ENCODE measurements around the gene SUGCT. TPM values are rescaled to one million over a fixed set of nuclear protein-coding genes. Genes with fewer than 3 reads are reported as not detected.

The SUGCT gene
- polyA plus RNA-seq, 1 of the 3 experiments (the other 2 are of a cell fraction) = 53.7 TPM

DNA sequence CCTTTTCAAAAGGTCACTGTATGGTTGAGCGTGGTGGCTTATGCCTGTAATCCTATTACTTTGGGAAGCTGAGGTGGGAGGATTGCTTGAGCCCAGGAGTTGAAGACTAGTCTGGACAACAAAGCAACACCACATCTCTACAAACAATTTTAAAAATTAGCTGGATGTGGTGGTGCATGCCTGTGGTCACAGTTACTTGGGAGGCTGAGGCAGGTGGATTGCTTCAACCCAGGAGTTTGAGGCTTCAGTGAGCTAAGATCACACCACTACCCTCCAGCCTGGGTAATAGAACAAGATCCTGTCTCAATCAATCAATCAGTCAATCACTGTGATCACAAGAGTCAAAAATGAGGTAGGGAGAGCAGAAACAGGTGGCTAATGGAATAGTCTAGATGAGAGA lies 97.0 kb downstream of the SUGCT start:
- POLR2A ChIA-PET = no interaction called here

DNA sequence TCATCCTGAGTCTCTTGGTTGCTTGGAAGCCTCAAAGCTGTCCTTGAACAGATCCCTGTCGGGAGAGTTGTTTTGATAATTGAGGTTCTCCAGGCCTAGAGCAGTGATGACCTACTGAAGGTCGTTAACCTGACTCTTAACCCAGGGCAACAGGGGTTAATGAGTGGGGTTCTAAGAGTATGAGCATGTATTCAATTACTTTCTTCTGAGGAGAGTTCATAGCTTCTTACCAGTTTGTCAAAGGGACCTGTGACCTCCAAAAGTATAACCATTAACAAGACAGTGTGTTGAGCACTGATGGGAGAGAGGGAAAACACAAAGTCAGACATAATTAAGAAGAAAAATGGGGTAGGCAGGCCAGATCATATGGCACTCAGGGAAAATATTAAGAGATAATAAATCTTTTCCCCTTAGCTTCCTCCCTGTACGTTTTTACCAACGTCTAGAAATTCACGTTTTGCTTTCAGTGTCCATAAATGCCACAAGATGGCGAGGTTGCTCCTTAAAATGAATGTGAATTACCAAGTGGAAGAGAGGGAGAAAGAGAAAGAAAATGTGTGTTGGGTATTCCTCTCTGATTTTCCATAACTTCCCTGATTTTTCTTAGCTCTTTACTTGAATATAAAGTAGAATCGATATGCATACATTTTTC lies 97.6 kb downstream of the SUGCT start:
- POLR2A ChIA-PET = no interaction called here
- peak overlapping the region; percentile 15; the same call in 1 of the 2 replicates for H3K9ac ChIP-seq

More for the DNA sequence above, 97.0 kb downstream of the SUGCT start:
- TF ChIP-seq EP300 (IDR thresholded peaks at IDR 0.05; ENCODE audit: borderline replicate concordance in 1 of 2, low read depth in 1 of 2, low read length in 1 of 2) = no peak
- TF ChIP-seq, protein P1, sequence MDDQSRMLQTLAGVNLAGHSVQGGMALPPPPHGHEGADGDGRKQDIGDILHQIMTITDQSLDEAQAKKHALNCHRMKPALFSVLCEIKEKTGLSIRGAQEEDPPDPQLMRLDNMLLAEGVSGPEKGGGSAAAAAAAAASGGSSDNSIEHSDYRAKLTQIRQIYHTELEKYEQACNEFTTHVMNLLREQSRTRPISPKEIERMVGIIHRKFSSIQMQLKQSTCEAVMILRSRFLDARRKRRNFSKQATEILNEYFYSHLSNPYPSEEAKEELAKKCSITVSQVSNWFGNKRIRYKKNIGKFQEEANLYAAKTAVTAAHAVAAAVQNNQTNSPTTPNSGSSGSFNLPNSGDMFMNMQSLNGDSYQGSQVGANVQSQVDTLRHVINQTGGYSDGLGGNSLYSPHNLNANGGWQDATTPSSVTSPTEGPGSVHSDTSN (IDR thresholded peaks at IDR 0.05) = peak; percentile 20; the same call in 1 of the 2 replicates
- H3K9ac ChIP-seq = no peak overlapping the region
- no peaks in the 10 kb centered on the region for H4K20me1 ChIP-seq (ENCODE audit: insufficient read depth)
- H2AFZ ChIP-seq (ENCODE audit: low read depth) = no peak overlapping the region; the same call in 1 of the 2 replicates
- H3K4me1 ChIP-seq (ENCODE audit: control insufficient read depth in 1 of 2, insufficient read depth in 2 of 2, low read depth in 1 of 2, low read length in 1 of 2) = peaks cover 0 to 4% of the 10 kb centered on the region in 2 experiments; a peak in 1 of 4 replicates
- WGBS (ENCODE audit: low lambda C conversion rate) = 83% methylated on average over 1 of the region's 1 CpG
- H3K27ac ChIP-seq (ENCODE audit: low read depth in 2 of 2, low read length in 1 of 2) = peak overlapping the region; percentile 59 to 85
- H3K4me3 ChIP-seq (ENCODE audit: low read depth in 2 of 2, low read length in 1 of 2) = no peak overlapping the region
- H3K36me3 ChIP-seq (replicated peaks in 1 of 2; ENCODE audit: control insufficient read depth in 1 of 2, insufficient read depth in 2 of 2, low read length in 1 of 2) = no peaks in the 10 kb centered on the region
- CTCF ChIA-PET = interaction anchor here (0.6 to 4.2 kb wide), 95 partner anchors 9 to 1804 kb away, joined by 3 to 86 read pairs (median 4); partner anchors contain the start of genes INHBA, MPLKIP and SUGCT
- H3K4me2 ChIP-seq = no peak overlapping the region
- H3K79me2 ChIP-seq (ENCODE audit: insufficient read depth) = no peaks in the 10 kb centered on the region
- H3K9me2 ChIP-seq = no peaks in the 10 kb centered on the region
- DNase-seq = no peak
- no peaks in the 10 kb centered on the region for H3K27me3 ChIP-seq (ENCODE audit: insufficient read depth)
- H3K9me3 ChIP-seq = no peaks in the 10 kb centered on the region
- no peaks in the 10 kb centered on the region for H3F3A ChIP-seq (replicated peaks; ENCODE audit: insufficient read depth)

More for the DNA sequence above, 97.6 kb downstream of the SUGCT start:
- 17% methylated on average over 7 of the region's 7 CpGs for WGBS (ENCODE audit: low lambda C conversion rate)
- CTCF ChIA-PET = interaction anchor here (0.5 to 4.2 kb wide), 108 partner anchors 9 to 1804 kb away, joined by 3 to 86 read pairs (median 4); partner anchors contain the start of genes INHBA, MPLKIP and SUGCT
- Histone ChIP-seq H3K36me3 (replicated peaks in 1 of 2; ENCODE audit: control insufficient read depth in 1 of 2, insufficient read depth in 2 of 2, low read length in 1 of 2) (no peaks in the 10 kb centered on the region), H2AFZ (ENCODE audit: low read depth) (peak overlapping the region; percentile 70), H3K79me2 (ENCODE audit: insufficient read depth) (no peaks in the 10 kb centered on the region), H3K4me2 (no peak overlapping the region), H3F3A (replicated peaks; ENCODE audit: insufficient read depth) (no peaks in the 10 kb centered on the region), H3K4me1 (ENCODE audit: control insufficient read depth in 1 of 2, insufficient read depth in 2 of 2, low read depth in 1 of 2, low read length in 1 of 2) (peaks cover 0 to 4% of the 10 kb centered on the region in 2 experiments; a peak in 1 of 4 replicates), H3K9me3 (no peaks in the 10 kb centered on the region), H3K4me3 (ENCODE audit: low read depth in 2 of 2, low read length in 1 of 2) (no peak overlapping the region), H4K20me1 (ENCODE audit: insufficient read depth) (no peaks in the 10 kb centered on the region), H3K9me2 (no peaks in the 10 kb centered on the region), H3K27me3 (ENCODE audit: insufficient read depth) (no peaks in the 10 kb centered on the region), H3K27ac (ENCODE audit: low read depth in 2 of 2, low read length in 1 of 2) (peak overlapping the region; percentile 59 to 85)
- DNase-seq = peak; percentile 57
- TF ChIP-seq, protein P2, sequence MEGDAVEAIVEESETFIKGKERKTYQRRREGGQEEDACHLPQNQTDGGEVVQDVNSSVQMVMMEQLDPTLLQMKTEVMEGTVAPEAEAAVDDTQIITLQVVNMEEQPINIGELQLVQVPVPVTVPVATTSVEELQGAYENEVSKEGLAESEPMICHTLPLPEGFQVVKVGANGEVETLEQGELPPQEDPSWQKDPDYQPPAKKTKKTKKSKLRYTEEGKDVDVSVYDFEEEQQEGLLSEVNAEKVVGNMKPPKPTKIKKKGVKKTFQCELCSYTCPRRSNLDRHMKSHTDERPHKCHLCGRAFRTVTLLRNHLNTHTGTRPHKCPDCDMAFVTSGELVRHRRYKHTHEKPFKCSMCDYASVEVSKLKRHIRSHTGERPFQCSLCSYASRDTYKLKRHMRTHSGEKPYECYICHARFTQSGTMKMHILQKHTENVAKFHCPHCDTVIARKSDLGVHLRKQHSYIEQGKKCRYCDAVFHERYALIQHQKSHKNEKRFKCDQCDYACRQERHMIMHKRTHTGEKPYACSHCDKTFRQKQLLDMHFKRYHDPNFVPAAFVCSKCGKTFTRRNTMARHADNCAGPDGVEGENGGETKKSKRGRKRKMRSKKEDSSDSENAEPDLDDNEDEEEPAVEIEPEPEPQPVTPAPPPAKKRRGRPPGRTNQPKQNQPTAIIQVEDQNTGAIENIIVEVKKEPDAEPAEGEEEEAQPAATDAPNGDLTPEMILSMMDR (IDR thresholded peaks at IDR 0.05) = peak; percentile 97
- TF ChIP-seq, protein P3, sequence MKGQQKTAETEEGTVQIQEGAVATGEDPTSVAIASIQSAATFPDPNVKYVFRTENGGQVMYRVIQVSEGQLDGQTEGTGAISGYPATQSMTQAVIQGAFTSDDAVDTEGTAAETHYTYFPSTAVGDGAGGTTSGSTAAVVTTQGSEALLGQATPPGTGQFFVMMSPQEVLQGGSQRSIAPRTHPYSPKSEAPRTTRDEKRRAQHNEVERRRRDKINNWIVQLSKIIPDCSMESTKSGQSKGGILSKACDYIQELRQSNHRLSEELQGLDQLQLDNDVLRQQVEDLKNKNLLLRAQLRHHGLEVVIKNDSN (IDR thresholded peaks at IDR 0.05; ENCODE audit: borderline replicate concordance, low read depth) = no peak
- TF ChIP-seq GABPA (IDR thresholded peaks at IDR 0.05; ENCODE audit: low read depth) (no peak), POLR2AphosphoS5 (IDR thresholded peaks at IDR 0.05; ENCODE audit: low read depth, low read length) (no peak; the same call in 1 of the 2 replicates), MXI1 (IDR thresholded peaks at IDR 0.05; ENCODE audit: low read depth, low read length) (no peak), FOXM1 (IDR thresholded peaks at IDR 0.05; ENCODE audit: low read depth) (peak; percentile 35; the same call in 1 of the 2 replicates), SMC3 (IDR thresholded peaks at IDR 0.05; ENCODE audit: low read depth, low read length) (peak; percentile 90), FOXJ3 (CRISPR knock-in tag; IDR thresholded peaks at IDR 0.05) (no peak), RAD21 (IDR thresholded peaks at IDR 0.05; ENCODE audit: low read length) (peak; percentile 97), FOSL2 (IDR thresholded peaks at IDR 0.05; ENCODE audit: borderline replicate concordance, low read depth) (no peak), EZH2phosphoT487 (IDR thresholded peaks at IDR 0.05; ENCODE audit: borderline replicate concordance, low read depth) (no peak)
- TF ChIP-seq, protein P4, sequence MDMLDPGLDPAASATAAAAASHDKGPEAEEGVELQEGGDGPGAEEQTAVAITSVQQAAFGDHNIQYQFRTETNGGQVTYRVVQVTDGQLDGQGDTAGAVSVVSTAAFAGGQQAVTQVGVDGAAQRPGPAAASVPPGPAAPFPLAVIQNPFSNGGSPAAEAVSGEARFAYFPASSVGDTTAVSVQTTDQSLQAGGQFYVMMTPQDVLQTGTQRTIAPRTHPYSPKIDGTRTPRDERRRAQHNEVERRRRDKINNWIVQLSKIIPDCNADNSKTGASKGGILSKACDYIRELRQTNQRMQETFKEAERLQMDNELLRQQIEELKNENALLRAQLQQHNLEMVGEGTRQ (IDR thresholded peaks at IDR 0.05; ENCODE audit: borderline replicate concordance, low read depth, low read length) = no peak
- TF ChIP-seq, protein P1 (IDR thresholded peaks at IDR 0.05) = peak; percentile 48; the same call in 1 of the 2 replicates
- TF ChIP-seq, protein P5, sequence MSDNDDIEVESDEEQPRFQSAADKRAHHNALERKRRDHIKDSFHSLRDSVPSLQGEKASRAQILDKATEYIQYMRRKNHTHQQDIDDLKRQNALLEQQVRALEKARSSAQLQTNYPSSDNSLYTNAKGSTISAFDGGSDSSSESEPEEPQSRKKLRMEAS (IDR thresholded peaks at IDR 0.05; ENCODE audit: low read depth) = peak; percentile 25; the same call in 1 of the 2 replicates

Data from SK-N-SH (cell line).